Upper lobe of left lung (tissue), 4 donors: ENCODE measurements around the gene RPLP2.

Experiments
- CTCF ChIP-seq, 6 experiments: fragments of 450-650 bp in 4 of 6; fragments of 200-600 bp in 2 of 6; sonication (generic) in 2 of 6; IDR thresholded peaks; one replicate each; pipeline ENCODE4 v1.5.1; 2016 to 2019; ENCODE audit warnings: antibody characterized with exemption in 6 of 6
- POLR2A ChIP-seq, 4 donors: fragments of 450-650 bp; IDR thresholded peaks; one replicate each; pipeline ENCODE4 v1.5.1; 2016 to 2017; ENCODE audit warnings: antibody characterized with exemption in 4 of 4, mild to moderate bottlenecking in 2 of 4

DNA sequence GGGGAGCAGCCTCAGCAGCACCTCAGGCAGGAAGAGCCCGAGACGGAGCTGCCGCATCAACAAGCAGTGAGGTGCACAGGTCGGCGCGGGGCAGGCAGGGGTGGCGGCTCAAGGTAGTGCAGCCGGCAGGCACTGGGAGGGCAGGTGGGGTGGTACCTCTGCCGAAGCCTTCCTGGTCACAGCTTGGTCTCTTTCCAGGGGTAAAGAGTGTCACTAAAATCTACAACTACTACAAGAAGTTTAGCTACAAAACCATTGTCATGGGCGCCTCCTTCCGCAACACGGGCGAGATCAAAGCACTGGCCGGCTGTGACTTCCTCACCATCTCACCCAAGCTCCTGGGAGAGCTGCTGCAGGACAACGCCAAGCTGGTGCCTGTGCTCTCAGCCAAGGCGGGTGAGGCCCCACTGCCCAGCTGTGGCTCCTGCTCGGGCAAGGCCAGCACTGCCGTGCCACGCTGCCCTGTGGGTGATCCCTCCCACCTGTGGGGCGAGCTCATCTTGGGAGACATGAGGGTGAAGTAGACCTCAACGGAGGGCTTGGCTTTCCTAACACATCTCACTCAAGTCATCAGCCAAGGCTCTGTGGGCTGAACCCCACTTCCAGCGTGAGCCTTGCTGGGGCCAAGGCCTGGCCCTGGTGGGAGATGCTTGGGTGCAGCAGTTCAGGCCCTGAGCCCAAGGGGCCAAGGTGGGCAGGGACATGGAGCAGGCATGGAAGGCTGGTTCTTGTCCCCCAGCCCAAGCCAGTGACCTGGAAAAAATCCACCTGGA, 46.0 kb upstream of the RPLP2 start:
- no peak for TF ChIP-seq CTCF (IDR thresholded peaks at IDR 0.05)
- no peak for TF ChIP-seq POLR2A (IDR thresholded peaks at IDR 0.05)
